Measurements from ENCODE around the gene TBATA.

Gene TBATA

DNA sequence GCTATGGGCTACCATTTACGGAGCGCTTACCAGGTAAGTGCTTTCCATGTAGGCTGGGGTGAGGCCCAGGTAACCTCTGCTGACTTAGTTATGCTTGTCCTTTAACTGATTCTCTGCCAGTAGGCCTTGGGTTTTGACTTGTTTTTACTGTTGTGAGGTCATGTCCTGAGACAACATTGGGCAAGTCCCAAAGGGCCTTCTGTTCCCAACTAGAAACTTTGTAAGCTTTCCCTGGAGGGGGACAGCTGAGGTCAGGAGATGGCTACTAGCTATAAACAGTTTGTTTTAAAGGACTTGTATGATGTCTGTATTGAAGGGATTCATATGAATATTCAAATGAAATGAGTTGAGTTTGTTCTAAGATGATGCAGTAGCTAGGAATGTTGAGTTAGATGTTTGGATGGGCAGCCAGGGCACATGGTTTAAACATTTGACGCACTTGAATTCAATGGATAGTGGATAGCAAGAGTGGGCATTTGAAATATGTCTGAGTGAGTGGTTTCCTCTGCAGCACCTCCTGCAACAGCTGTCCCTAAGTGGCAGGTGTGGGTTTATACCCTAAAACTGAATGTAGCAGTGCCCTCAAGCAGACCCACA lies 20.5 kb upstream of the TBATA start:
- H3K9me3 ChIP-seq (ENCODE audit: control insufficient read depth, low read length) = no peaks in the 10 kb centered on the region
- no peak overlapping the region for H3K4me3 ChIP-seq (ENCODE audit: low read length)
- H3K4me1 ChIP-seq (ENCODE audit: control insufficient read depth, insufficient read depth, low read length) = peaks cover 8% of the 10 kb centered on the region
- H3K36me3 ChIP-seq (ENCODE audit: control insufficient read depth, insufficient read depth, low read length) = no peaks in the 10 kb centered on the region
- no peak overlapping the region for H3K9ac ChIP-seq (ENCODE audit: low read length)
- H3K27me3 ChIP-seq (ENCODE audit: control insufficient read depth, insufficient read depth, low read length) = no peaks in the 10 kb centered on the region

DNA sequence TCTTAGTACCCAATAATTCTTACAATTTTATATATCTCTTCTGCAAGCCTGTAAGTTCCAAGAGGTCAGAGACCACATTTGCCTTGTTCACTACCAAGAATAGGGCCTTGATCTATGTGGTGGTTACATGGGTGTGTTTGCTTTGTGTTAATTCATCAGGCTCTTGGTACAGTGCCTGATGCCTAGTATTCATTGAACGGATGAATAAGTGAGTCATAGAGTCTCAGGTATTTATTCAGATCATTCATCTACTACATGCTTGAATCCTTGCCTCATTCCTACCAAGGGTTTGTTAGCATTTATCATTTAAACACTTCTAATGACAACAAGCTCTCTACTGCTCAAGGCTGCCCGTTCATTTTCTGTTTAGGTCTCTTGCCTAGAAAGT lies 19.2 kb upstream of the TBATA start:
- Histone ChIP-seq H3K4me1 (ENCODE audit: control insufficient read depth, insufficient read depth, low read length) (peaks cover 8% of the 10 kb centered on the region), H3K9ac (ENCODE audit: low read length) (no peak overlapping the region)

DNA sequence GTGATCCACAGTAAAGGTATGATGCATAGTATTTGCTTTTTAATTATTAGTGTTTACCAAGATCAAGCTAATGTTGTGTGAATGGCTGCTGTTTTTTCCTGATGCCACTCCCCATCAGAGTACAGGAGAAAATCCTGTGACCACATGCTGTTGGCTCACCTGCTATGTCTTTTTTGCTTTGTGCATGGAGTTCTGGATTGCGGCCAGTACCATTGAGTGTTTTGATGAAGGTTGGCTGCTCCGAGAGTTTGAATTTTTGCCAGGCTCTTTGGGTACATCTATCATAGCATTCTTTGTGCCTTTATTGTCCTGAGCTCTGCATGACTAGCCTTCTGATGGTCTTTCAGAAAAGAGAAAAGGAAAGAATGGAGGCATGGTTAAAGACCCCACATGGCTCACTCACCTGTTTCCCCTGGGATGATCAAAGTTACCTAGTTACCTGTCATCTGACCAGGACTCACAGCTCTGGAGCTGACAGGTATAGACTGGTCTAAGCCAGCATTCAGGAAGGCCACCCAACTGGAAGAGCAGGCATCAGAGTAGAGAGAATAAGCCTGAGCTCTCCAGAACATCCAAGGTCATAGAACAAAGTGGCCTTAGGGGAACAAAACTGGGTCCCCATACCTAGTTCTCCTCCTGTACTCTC lies 18.7 kb upstream of the TBATA start:
- no peak overlapping the region for H3K4me3 ChIP-seq (ENCODE audit: low read length)
- H3K27me3 ChIP-seq (ENCODE audit: control insufficient read depth, insufficient read depth, low read length) = no peaks in the 10 kb centered on the region
- peaks cover 8% of the 10 kb centered on the region for H3K4me1 ChIP-seq (ENCODE audit: control insufficient read depth, insufficient read depth, low read length)
- H3K9ac ChIP-seq (ENCODE audit: low read length) = no peak overlapping the region
- H3K9me3 ChIP-seq (ENCODE audit: control insufficient read depth, low read length) = no peaks in the 10 kb centered on the region
- H3K36me3 ChIP-seq (ENCODE audit: control insufficient read depth, insufficient read depth, low read length) = no peaks in the 10 kb centered on the region

More for the DNA sequence above, 19.2 kb upstream of the TBATA start:
- Histone ChIP-seq H3K9me3 (ENCODE audit: control insufficient read depth, low read length) (no peaks in the 10 kb centered on the region), H3K36me3 (ENCODE audit: control insufficient read depth, insufficient read depth, low read length) (no peaks in the 10 kb centered on the region), H3K4me3 (ENCODE audit: low read length) (no peak overlapping the region), H3K27me3 (ENCODE audit: control insufficient read depth, insufficient read depth, low read length) (no peaks in the 10 kb centered on the region)

DNA sequence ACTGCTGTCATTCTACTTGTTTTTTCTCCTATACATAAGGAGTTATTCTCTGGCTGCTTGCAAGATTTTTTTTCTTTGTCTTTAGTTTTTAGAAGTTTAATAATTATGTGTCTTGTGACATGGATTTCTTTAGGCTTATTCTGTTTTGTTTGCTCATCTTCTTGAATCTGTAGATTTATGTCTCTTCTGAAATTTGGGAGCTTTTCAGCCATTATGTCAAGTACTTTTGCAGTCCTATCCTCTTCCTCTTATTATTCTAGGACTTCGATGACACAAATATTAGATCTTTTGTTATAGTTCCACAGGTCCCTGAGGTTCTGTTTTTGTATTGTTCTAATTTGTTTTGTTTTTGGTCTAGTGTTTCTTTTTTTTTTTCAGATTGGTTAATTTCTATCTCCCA lies 16.7 kb upstream of the TBATA start:
- no peak overlapping the region for H3K4me3 ChIP-seq (ENCODE audit: low read length)
- no peak overlapping the region for H3K9ac ChIP-seq (ENCODE audit: low read length)
- no peaks in the 10 kb centered on the region for H3K9me3 ChIP-seq (ENCODE audit: control insufficient read depth, low read length)

DNA sequence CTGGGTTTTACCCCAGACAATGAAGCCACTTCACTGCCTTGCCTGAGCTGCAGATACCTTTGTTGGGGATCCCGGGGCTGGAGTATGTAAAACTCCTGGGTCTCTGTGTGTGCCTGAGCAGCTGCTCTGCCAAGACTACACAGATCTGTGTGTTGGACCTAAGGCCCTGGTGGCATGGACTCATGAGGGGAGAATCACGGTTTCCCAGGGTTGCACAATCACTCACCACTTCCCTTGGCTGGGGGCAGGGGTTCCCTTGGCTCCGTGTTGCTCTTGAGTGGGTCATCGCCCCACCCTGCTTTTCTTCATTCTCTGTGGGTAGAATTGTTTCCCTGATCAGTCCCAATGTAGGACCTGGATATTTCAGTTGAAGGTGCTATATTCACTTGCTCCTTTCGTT lies 13.9 kb upstream of the TBATA start:
- peaks cover 8% of the 10 kb centered on the region for H3K4me1 ChIP-seq (ENCODE audit: control insufficient read depth, insufficient read depth, low read length)
- no peak overlapping the region for H3K4me3 ChIP-seq (ENCODE audit: low read length)
- H3K27me3 ChIP-seq (ENCODE audit: control insufficient read depth, insufficient read depth, low read length) = no peaks in the 10 kb centered on the region
- no peaks in the 10 kb centered on the region for H3K36me3 ChIP-seq (ENCODE audit: control insufficient read depth, insufficient read depth, low read length)
- H3K9ac ChIP-seq (ENCODE audit: low read length) = no peak overlapping the region
- no peaks in the 10 kb centered on the region for H3K9me3 ChIP-seq (ENCODE audit: control insufficient read depth, low read length)

More for the DNA sequence above, 16.7 kb upstream of the TBATA start:
- H3K4me1 ChIP-seq (ENCODE audit: control insufficient read depth, insufficient read depth, low read length) = peaks cover 8% of the 10 kb centered on the region
- no peaks in the 10 kb centered on the region for H3K27me3 ChIP-seq (ENCODE audit: control insufficient read depth, insufficient read depth, low read length)
- H3K36me3 ChIP-seq (ENCODE audit: control insufficient read depth, insufficient read depth, low read length) = no peaks in the 10 kb centered on the region

DNA sequence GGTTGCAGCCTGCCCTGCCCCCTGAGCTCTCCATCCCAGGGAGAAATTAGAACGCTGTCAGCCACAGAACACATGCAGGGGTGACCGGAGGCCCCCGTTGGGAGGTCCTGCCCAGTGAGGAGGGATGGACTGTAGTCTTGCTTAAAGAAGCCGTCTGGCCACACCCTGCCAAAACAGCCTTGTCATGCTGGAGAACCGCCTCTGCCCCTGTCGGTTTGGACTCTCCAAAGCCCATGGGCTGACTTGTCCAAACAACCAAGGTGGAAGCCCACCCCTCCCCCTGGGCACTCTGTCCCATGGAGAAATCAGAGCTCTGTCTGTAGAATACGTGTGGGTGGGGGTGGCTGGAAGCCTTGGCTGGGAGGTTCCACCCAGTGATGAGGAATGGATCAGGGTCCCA lies 12.7 kb upstream of the TBATA start:
- no peak overlapping the region for H3K4me3 ChIP-seq (ENCODE audit: low read length)
- no peaks in the 10 kb centered on the region for H3K4me1 ChIP-seq (ENCODE audit: control insufficient read depth, insufficient read depth, low read length)
- H3K9me3 ChIP-seq (ENCODE audit: control insufficient read depth, low read length) = no peaks in the 10 kb centered on the region
- H3K36me3 ChIP-seq (ENCODE audit: control insufficient read depth, insufficient read depth, low read length) = no peaks in the 10 kb centered on the region
- H3K9ac ChIP-seq (ENCODE audit: low read length) = no peak overlapping the region
- no peaks in the 10 kb centered on the region for H3K27me3 ChIP-seq (ENCODE audit: control insufficient read depth, insufficient read depth, low read length)

DNA sequence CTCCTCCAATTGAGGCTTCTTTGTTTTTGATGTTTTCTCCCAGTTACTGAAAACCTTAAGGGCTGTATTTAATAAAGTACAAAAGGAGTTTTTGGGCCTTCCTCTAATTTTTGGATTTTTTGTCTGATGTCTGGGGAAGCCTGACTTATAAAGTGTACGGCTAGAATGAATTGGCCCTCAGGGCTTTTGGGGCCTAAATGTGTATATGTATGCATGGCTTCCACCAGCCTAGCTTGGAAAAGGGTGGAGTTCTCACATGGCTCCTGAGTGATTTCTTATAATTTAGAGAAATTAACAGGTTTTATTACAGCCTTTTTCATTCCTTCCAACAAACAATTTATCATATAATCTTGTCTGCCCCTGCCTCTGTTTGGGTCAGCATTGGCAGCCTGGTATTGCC lies 10.4 kb upstream of the TBATA start:
- Histone ChIP-seq H3K36me3 (ENCODE audit: control insufficient read depth, insufficient read depth, low read length) (no peaks in the 10 kb centered on the region), H3K9me3 (ENCODE audit: control insufficient read depth, low read length) (no peaks in the 10 kb centered on the region), H3K4me3 (ENCODE audit: low read length) (no peak overlapping the region)

DNA sequence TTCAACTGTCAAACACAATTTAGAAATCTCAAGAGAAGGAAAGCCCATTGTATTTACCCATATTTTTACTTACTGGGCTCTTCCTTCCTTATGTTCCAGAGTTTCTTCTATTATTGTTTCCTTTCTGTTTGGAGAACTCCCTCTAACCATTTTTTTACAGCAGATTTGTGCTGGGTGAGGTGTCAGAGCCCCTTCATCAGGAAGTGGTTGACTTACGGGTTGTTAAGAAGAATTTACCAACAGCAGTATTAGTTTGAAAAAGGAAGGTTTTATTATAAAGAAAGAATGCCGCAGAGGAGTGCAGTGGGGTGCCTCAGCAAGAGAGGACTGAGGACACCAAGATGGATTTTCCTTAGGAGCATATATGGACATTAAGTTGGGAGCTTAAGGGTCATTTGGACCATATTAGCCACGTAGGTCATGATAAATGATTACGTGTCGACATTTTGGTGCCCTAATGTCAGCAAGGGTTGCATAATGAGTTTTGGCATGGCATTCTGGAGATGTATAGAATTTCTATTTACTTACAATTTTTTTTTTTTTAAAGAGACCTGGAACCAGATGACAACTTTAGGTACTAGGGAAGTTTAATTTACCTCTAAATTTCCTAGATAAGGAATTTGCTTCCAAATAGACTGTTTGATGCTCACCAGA lies 6.3 kb upstream of the TBATA start:
- no peak overlapping the region for H3K9ac ChIP-seq (ENCODE audit: low read length)
- H3K9me3 ChIP-seq (ENCODE audit: control insufficient read depth, low read length) = no peaks in the 10 kb centered on the region
- no peaks in the 10 kb centered on the region for H3K36me3 ChIP-seq (ENCODE audit: control insufficient read depth, insufficient read depth, low read length)
- H3K4me1 ChIP-seq (ENCODE audit: control insufficient read depth, insufficient read depth, low read length) = no peaks in the 10 kb centered on the region
- no peaks in the 10 kb centered on the region for H3K27me3 ChIP-seq (ENCODE audit: control insufficient read depth, insufficient read depth, low read length)
- no peak overlapping the region for H3K4me3 ChIP-seq (ENCODE audit: low read length)

More for the DNA sequence above, 10.4 kb upstream of the TBATA start:
- Histone ChIP-seq H3K27me3 (ENCODE audit: control insufficient read depth, insufficient read depth, low read length) (no peaks in the 10 kb centered on the region), H3K4me1 (ENCODE audit: control insufficient read depth, insufficient read depth, low read length) (no peaks in the 10 kb centered on the region), H3K9ac (ENCODE audit: low read length) (no peak overlapping the region)

DNA sequence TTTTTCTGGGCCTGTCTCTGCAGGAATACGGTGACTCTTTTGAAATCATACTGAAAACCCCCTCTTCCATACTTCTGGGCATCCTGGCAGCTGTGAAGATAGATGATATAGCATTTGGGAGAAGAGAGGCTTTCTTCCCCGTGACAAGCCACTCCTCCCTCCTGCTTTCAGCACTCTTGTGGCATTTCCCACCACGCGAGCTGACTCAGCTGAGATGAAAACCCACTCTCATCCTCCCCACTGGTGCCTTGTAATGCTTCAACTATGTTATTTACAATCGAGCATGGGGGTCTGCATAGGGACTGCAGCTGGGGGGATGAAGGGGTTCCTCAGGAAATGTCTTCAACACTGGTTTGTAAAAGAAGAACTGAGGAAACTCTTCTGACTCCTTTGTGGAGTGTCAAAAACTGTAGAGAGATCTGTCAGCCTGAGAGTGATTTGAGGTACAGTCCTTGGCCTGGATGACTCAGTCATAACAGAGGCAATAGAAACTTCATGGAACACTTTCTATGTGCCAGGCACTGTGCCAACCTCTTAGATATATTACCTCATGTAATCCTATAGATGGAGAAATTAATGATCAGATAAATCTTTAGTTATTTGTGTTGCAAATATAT lies 1.7 kb upstream of the TBATA start:
- Histone ChIP-seq H3K9ac (ENCODE audit: low read length) (no peak overlapping the region), H3K9me3 (ENCODE audit: control insufficient read depth, low read length) (no peaks in the 10 kb centered on the region), H3K27me3 (ENCODE audit: control insufficient read depth, insufficient read depth, low read length) (no peaks in the 10 kb centered on the region), H3K4me3 (ENCODE audit: low read length) (no peak overlapping the region), H3K36me3 (ENCODE audit: control insufficient read depth, insufficient read depth, low read length) (no peaks in the 10 kb centered on the region), H3K4me1 (ENCODE audit: control insufficient read depth, insufficient read depth, low read length) (no peaks in the 10 kb centered on the region)

DNA sequence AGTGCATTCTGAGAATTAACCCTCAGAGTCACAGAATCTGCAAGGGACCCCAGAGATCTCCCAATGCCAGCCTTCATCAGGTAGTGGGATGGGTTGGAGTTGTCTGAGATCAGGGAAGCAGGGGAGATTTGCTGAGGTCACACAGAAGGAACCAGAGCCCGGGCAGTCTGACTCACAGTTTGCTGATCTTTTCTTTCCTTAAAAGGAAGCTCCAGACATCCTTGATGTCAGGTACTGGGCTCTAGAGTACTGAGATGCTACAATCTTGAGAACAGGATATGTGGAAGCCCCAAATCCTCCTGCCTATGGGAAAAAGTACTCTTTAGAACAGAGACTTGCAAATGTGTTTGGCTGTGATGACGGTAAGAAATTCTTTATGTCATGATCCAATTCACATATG lies 706 bp downstream of the TBATA start:
- Histone ChIP-seq H3K9ac (ENCODE audit: low read length) (no peak overlapping the region), H3K36me3 (ENCODE audit: control insufficient read depth, insufficient read depth, low read length) (no peaks in the 10 kb centered on the region), H3K9me3 (ENCODE audit: control insufficient read depth, low read length) (no peaks in the 10 kb centered on the region), H3K27me3 (ENCODE audit: control insufficient read depth, insufficient read depth, low read length) (no peaks in the 10 kb centered on the region), H3K4me3 (ENCODE audit: low read length) (no peak overlapping the region), H3K4me1 (ENCODE audit: control insufficient read depth, insufficient read depth, low read length) (peaks cover 5% of the 10 kb centered on the region)

DNA sequence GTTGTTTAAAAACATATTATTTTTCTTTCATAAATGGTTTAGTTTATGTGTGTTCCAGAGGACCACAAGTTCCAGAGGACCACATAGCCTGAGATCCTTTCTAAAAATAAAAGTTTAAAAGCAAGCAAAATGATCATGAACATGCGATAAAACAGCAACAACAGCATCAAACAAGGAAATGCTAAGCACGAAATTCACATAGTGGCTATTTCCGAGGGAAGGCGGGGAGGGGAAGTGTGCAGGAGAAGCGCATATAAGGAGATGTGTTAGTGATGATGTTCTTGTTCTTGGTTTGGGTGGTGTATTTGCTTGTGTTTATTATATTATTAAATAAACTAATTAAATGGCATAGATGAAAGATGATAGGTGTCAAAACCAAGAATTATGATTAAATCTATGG lies 1.2 kb downstream of the TBATA start:
- no peak overlapping the region for H3K9ac ChIP-seq (ENCODE audit: low read length)
- H3K27me3 ChIP-seq (ENCODE audit: control insufficient read depth, insufficient read depth, low read length) = no peaks in the 10 kb centered on the region
- H3K4me1 ChIP-seq (ENCODE audit: control insufficient read depth, insufficient read depth, low read length) = peaks cover 10% of the 10 kb centered on the region
- no peak overlapping the region for H3K4me3 ChIP-seq (ENCODE audit: low read length)
- no peaks in the 10 kb centered on the region for H3K9me3 ChIP-seq (ENCODE audit: control insufficient read depth, low read length)
- H3K36me3 ChIP-seq (ENCODE audit: control insufficient read depth, insufficient read depth, low read length) = no peaks in the 10 kb centered on the region

All from mucosa of stomach (tissue), 1 donor.